ENCODE results near the gene KIF26B.

The KIF26B gene

DNA sequence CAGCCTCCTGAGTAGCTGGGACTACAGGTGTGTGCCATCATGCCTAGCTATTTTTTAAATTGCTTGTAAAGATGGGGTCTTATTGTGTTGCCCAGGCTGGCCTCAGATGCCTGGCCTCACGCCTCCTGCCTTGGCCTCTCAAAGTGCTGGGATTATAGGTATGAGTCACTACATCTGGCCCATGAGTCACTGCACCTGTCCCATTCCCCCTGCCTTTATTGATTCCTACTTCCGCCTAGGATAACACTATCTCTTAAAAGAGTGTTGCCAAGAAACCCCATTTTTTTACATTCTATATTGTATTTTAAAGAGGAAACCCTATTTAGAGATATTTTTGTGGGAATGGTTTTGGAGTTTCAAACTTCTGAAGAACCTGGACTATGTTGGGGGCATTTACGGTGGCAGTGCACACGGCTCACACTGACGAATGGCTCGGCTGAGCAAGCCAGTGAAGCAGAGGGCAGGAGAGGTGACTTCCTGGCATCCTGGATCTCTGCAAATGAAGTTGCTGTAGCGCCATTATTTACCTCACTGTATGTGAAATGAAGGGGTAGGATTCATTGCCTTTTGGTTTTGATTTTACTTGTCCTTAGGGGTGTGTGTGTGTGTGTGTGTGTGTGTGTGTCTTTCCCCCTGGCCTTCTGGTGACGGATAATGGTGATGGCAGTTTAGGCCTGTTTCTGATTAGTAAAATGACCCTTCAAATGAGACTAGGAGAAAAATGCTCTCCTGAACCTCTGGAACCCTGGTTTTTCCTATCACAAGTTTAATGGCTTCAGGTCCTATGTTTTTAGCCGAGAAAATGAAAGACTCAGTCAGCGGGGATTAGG is 22.5 kb downstream of the KIF26B start:
- no peak overlapping the region for H3K4me3 ChIP-seq (ENCODE audit: low read depth, low read length)
- DNase-seq (ENCODE audit: low read depth), result no peak
- in situ Hi-C loops (cut with HindIII; ENCODE audit: low sequenced_read_pairs), result no loop called here
- no peak for TF ChIP-seq CTCF (IDR thresholded peaks at IDR 0.05; ENCODE audit: low read depth, low read length, missing control alignments)

DNA sequence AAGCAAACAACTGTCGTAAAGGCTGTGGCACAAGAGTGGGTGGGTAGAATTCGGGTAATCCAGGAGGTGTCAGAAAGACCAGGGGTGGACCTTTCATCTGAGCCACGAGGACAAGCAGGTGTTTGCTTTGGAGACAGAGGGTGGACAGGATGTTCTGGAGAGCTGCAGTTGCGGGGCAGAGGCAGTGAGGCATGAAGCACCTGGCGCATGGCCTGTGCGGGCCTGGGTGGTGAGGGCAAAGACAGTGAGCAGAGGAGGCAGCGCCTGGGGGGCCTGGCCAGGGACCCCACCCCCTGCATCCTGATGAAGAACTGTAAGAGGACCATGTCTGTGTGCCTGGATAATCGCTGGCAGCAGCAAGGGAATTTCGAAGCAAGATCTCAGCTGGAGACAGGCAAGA is 24.9 kb downstream of the KIF26B start:
- no peak for DNase-seq (ENCODE audit: low read depth)
- no peak for TF ChIP-seq CTCF (IDR thresholded peaks at IDR 0.05; ENCODE audit: low read depth, low read length, missing control alignments)
- in situ Hi-C loops (cut with HindIII; ENCODE audit: low sequenced_read_pairs), result no loop called here
- H3K4me3 ChIP-seq (ENCODE audit: low read depth, low read length), result no peak overlapping the region

DNA sequence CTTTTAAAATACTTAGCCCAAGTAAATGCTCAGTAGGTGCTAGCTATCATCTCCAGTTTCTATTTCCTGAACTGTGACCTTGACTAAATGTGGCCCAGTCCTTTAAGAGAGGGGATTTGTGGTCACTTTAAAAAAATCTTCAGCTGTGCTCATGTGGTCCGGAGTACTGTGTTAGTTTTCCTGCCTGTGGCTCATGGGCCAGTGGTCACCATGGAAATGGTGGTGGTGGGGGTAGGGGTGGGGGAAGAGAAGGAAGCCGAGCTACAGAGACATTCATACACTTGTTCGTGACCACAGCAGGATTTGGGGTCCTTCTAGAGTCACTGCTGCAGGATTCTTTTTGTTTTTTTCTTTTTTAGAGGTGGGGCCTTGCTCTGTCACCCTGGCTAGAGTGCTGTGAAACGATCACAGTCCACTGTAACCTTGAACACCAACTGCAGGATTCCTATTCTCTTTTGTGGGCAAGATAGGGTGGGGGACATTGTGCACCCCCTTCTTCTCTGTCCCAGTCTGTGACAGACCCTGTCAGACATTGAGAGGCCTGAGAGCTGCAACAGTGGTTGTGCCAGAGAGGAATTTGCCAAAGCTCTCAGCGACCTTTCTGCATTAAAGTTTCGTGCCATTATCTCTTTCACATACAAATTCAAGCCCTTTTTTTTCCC is 25.8 kb downstream of the KIF26B start:
- in situ Hi-C loops (cut with HindIII; ENCODE audit: low sequenced_read_pairs), result no loop called here
- DNase-seq (ENCODE audit: low read depth), result no peak
- TF ChIP-seq CTCF (IDR thresholded peaks at IDR 0.05; ENCODE audit: low read depth, low read length, missing control alignments), result no peak
- H3K4me3 ChIP-seq (ENCODE audit: low read depth, low read length), result no peak overlapping the region

DNA sequence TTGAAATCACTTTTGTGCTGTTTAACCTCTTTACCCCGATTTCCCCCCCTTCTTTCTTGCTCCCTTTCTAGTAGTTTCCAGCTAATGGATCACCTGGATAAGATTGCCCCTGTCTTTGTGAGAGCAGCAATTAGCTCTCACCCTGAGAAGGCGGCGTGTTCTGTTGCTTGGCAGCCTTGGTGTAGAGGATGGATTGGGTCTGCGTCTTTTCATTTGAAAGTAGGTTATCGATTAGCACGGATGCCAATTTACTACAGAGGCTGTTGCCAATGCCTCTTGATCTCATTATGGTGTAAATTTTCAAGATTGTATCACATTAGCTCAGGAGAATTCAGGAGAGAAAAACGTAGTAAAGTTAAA is 26.4 kb downstream of the KIF26B start:
- TF ChIP-seq CTCF (IDR thresholded peaks at IDR 0.05; ENCODE audit: low read depth, low read length, missing control alignments), result no peak
- no peak overlapping the region for H3K4me3 ChIP-seq (ENCODE audit: low read depth, low read length)
- in situ Hi-C loops (cut with HindIII; ENCODE audit: low sequenced_read_pairs), result no loop called here
- DNase-seq (ENCODE audit: low read depth), result no peak

DNA sequence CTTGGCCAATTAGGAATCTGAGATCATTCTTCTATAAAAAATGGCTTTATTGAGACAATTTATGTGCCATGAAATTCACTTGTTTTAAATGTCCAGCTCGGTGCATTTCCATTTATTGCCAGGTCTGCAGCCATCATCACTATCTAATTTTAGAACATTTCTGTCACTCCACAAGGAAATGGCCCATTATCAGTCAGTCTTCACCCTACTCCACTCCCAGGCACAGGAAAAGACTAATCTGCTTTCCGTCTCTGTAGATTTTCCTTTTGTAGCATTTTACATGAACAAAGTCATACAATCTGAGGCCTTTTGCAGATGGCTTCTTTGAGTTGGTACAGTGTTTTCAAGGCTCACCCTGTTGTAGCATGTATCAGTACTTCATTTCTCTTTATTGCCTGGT is 27.2 kb downstream of the KIF26B start:
- in situ Hi-C loops (cut with HindIII; ENCODE audit: low sequenced_read_pairs), result no loop called here
- no peak overlapping the region for H3K4me3 ChIP-seq (ENCODE audit: low read depth, low read length)
- no peak for DNase-seq (ENCODE audit: low read depth)
- TF ChIP-seq CTCF (IDR thresholded peaks at IDR 0.05; ENCODE audit: low read depth, low read length, missing control alignments), result no peak

DNA sequence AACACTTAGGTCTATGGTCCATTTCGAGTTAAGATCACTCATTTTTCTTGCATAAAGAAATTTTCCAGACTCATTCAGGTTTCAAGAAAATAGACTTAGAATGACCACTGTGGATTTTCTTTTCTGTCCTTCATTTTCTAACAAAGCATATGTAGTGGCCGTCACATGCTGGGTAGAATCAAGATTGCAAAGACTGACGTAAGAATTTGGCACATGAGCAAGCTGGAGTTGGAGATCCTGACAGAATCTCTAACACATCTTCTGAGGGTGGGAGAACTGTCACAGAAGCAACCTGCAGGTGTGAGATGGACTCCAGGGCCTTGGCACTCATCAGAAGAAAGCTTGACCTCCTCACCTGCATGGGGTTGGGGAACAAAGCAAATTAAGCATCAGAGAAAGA is 28.6 kb downstream of the KIF26B start:
- no peak for TF ChIP-seq CTCF (IDR thresholded peaks at IDR 0.05; ENCODE audit: low read depth, low read length, missing control alignments)
- H3K4me3 ChIP-seq (ENCODE audit: low read depth, low read length), result no peak overlapping the region
- no peak for DNase-seq (ENCODE audit: low read depth)
- in situ Hi-C loops (cut with HindIII; ENCODE audit: low sequenced_read_pairs), result no loop called here

Data from astrocyte of the cerebellum (primary cell).